H1 (cell line): ENCODE measurements around the gene NAA16. TPM values are rescaled to one million over a fixed set of nuclear protein-coding genes. Genes with fewer than 3 reads are reported as not detected.

Source experiments
- HDAC2 ChIP-seq, 2 experiments: fragments of 300-600 bp in 1 of 2; sonication (generic) in 1 of 2; IDR thresholded peaks; 2 replicates each; pipeline ENCODE4 v1.6.1; 2011 to 2012; ENCODE audit warnings: low read depth in 2 of 2, low read length in 2 of 2, mild to moderate bottlenecking in 2 of 2, moderate library complexity in 2 of 2, borderline replicate concordance in 1 of 2, inconsistent platforms in 1 of 2
- NANOG ChIP-seq: IDR thresholded peaks from 2 replicates; pipeline ENCODE4 v1.6.1; 2011; ENCODE audit warnings: low read length, low read depth, mild to moderate bottlenecking, inconsistent platforms; ENCODE audit not compliant: insufficient read depth, poor library complexity, severe bottlenecking
- RBBP5 ChIP-seq: IDR thresholded peaks from 2 replicates; pipeline ENCODE4 v1.7.1; 2012; ENCODE audit warnings: low read depth, mild to moderate bottlenecking, inconsistent platforms, low read length, moderate library complexity, borderline replicate concordance
- SIN3A ChIP-seq, 2 experiments: IDR thresholded peaks in 1 of 2; conservative IDR thresholded peaks in 1 of 2; 2 replicates each; pipeline ENCODE4 v1.6.1; 2011 to 2012; ENCODE audit warnings: low read length in 2 of 2, improper control_type of control experiment in 1 of 2, low read depth in 1 of 2, mild to moderate bottlenecking in 1 of 2
- SRF ChIP-seq: IDR thresholded peaks from 2 replicates; pipeline ENCODE4 v1.6.1; 2011; ENCODE audit warnings: mild to moderate bottlenecking, low read depth, low read length, moderate library complexity
- TCF12 ChIP-seq: IDR thresholded peaks from 2 replicates; pipeline ENCODE4 v1.6.1; 2011; ENCODE audit warnings: low read depth, mild to moderate bottlenecking, low read length
- polyA plus RNA-seq, 7 experiments: library from polyadenylated mRNA; depleted of rRNA in 3 of 7; stranded (reverse) in 5 of 7; unstranded in 2 of 7; fragments of >200 nt in 5 of 7; fragments of 200-250 nt in 2 of 7; gene quantifications; 1 replicate in 5 of 7; 2 replicates in 1 of 7; 4 replicates in 1 of 7; pipeline versions ENCODE4 v1.2.1 to v1.2.3, GENCODE V29; 2011 to 2013; ENCODE audit warnings: missing spikeins in 2 of 7, mixed read lengths in 2 of 7
- total RNA-seq: library from RNA; stranded (reverse); fragmentation: NEBNext Ultra II Directional; extraction: Animal tissue kit (Norgen Biotek cat#: 25700); gene quantifications from 2 replicates; pipeline ENCODE4 v1.2.1, GENCODE V29; 2021
- TF ChIP-seq, protein P1 (sequence below): IDR thresholded peaks from 2 replicates; pipeline ENCODE4 v1.6.1; 2012; ENCODE audit warnings: low read length, inconsistent platforms
- TF ChIP-seq, protein P2 (sequence below): fragments of 300-600 bp; sonication (generic); IDR thresholded peaks from 2 replicates; pipeline ENCODE4 v1.7.1; 2012; ENCODE audit warnings: low read length, moderate library complexity, mild to moderate bottlenecking, inconsistent platforms; ENCODE audit not compliant: insufficient replicate concordance

The NAA16 gene
- total and polyA plus RNA-seq, 2 of the 8 experiments (the other 6 are each of a cell fraction or from before 2014, with no cell fraction given), result 11.4 to 40.0 TPM

DNA sequence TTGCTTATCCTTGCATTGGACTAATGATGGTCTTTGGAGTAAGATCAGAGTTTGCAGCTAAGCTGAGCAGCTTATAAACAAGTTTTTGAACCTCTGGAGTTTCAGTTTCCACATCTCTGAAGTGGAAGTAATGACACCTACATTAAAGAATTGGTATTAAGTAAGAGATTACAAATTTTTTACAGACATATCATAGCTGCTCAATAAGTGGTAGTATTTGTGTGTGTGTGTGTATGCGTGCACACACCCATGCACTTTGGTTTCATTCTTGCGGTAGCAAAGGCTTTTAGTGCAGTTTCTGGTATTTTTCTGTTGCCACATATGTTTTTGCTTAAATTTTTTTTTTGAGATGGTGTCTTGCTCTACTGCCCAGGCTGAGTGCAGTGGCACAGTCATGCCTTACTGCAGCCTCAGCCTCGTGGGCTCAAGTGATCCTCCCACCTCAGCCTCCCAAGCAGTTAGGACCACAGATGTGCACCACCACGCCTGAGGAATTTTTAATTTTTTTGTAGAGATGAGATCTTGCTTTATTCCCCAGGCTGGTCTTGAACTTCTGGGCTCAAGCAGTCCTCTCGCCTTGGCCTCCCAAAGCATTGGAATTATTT is 4.5 kb downstream of the NAA16 start (continued):
- TF ChIP-seq, protein P1, sequence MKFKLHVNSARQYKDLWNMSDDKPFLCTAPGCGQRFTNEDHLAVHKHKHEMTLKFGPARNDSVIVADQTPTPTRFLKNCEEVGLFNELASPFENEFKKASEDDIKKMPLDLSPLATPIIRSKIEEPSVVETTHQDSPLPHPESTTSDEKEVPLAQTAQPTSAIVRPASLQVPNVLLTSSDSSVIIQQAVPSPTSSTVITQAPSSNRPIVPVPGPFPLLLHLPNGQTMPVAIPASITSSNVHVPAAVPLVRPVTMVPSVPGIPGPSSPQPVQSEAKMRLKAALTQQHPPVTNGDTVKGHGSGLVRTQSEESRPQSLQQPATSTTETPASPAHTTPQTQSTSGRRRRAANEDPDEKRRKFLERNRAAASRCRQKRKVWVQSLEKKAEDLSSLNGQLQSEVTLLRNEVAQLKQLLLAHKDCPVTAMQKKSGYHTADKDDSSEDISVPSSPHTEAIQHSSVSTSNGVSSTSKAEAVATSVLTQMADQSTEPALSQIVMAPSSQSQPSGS, result no peak
- TF ChIP-seq SIN3A (conservative IDR thresholded peaks at IDR 0.05 in 1 of 2, IDR thresholded peaks at IDR 0.05 in 1 of 2; ENCODE audit: low read depth in 1 of 2, low read length in 2 of 2) (no peak), TCF12 (no peak), HDAC2 (IDR thresholded peaks at IDR 0.05; ENCODE audit: borderline replicate concordance in 1 of 2, low read depth in 2 of 2, low read length in 2 of 2) (no peak), RBBP5 (no peak), SRF (no peak), NANOG (no peak)
- TF ChIP-seq, protein P2, sequence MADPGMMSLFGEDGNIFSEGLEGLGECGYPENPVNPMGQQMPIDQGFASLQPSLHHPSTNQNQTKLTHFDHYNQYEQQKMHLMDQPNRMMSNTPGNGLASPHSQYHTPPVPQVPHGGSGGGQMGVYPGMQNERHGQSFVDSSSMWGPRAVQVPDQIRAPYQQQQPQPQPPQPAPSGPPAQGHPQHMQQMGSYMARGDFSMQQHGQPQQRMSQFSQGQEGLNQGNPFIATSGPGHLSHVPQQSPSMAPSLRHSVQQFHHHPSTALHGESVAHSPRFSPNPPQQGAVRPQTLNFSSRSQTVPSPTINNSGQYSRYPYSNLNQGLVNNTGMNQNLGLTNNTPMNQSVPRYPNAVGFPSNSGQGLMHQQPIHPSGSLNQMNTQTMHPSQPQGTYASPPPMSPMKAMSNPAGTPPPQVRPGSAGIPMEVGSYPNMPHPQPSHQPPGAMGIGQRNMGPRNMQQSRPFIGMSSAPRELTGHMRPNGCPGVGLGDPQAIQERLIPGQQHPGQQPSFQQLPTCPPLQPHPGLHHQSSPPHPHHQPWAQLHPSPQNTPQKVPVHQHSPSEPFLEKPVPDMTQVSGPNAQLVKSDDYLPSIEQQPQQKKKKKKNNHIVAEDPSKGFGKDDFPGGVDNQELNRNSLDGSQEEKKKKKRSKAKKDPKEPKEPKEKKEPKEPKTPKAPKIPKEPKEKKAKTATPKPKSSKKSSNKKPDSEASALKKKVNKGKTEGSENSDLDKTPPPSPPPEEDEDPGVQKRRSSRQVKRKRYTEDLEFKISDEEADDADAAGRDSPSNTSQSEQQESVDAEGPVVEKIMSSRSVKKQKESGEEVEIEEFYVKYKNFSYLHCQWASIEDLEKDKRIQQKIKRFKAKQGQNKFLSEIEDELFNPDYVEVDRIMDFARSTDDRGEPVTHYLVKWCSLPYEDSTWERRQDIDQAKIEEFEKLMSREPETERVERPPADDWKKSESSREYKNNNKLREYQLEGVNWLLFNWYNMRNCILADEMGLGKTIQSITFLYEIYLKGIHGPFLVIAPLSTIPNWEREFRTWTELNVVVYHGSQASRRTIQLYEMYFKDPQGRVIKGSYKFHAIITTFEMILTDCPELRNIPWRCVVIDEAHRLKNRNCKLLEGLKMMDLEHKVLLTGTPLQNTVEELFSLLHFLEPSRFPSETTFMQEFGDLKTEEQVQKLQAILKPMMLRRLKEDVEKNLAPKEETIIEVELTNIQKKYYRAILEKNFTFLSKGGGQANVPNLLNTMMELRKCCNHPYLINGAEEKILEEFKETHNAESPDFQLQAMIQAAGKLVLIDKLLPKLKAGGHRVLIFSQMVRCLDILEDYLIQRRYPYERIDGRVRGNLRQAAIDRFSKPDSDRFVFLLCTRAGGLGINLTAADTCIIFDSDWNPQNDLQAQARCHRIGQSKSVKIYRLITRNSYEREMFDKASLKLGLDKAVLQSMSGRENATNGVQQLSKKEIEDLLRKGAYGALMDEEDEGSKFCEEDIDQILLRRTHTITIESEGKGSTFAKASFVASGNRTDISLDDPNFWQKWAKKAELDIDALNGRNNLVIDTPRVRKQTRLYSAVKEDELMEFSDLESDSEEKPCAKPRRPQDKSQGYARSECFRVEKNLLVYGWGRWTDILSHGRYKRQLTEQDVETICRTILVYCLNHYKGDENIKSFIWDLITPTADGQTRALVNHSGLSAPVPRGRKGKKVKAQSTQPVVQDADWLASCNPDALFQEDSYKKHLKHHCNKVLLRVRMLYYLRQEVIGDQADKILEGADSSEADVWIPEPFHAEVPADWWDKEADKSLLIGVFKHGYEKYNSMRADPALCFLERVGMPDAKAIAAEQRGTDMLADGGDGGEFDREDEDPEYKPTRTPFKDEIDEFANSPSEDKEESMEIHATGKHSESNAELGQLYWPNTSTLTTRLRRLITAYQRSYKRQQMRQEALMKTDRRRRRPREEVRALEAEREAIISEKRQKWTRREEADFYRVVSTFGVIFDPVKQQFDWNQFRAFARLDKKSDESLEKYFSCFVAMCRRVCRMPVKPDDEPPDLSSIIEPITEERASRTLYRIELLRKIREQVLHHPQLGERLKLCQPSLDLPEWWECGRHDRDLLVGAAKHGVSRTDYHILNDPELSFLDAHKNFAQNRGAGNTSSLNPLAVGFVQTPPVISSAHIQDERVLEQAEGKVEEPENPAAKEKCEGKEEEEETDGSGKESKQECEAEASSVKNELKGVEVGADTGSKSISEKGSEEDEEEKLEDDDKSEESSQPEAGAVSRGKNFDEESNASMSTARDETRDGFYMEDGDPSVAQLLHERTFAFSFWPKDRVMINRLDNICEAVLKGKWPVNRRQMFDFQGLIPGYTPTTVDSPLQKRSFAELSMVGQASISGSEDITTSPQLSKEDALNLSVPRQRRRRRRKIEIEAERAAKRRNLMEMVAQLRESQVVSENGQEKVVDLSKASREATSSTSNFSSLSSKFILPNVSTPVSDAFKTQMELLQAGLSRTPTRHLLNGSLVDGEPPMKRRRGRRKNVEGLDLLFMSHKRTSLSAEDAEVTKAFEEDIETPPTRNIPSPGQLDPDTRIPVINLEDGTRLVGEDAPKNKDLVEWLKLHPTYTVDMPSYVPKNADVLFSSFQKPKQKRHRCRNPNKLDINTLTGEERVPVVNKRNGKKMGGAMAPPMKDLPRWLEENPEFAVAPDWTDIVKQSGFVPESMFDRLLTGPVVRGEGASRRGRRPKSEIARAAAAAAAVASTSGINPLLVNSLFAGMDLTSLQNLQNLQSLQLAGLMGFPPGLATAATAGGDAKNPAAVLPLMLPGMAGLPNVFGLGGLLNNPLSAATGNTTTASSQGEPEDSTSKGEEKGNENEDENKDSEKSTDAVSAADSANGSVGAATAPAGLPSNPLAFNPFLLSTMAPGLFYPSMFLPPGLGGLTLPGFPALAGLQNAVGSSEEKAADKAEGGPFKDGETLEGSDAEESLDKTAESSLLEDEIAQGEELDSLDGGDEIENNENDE, result no peak
